GM19238 (cell line): ENCODE data around the gene DOCK3.
"Not testable (repeated sequence)": the region's sequence is repeated elsewhere in the genome, so short reads cannot be mapped to it uniquely, and the experiment has no call there.

ENCODE experiments used
- DNase-seq: peaks from one replicate; pipeline ENCODE4 v3.0.0; 2011; ENCODE audit warnings: low spot score; ENCODE audit not compliant: insufficient read length

The DOCK3 gene

GRCh38 chr3:50971487-50971924 lies 296.8 kb downstream of the DOCK3 start:
- DNase-seq = peak; percentile 37

GRCh38 chr3:50972029-50972428 lies 297.3 kb downstream of the DOCK3 start:
- no peak for DNase-seq

- not testable (repeated sequence) for DNase-seq
Measured at GRCh38 chr3:50978586-50978985, 303.9 kb downstream of the DOCK3 start.

- DNase-seq = no peak
Measured at GRCh38 chr3:50978991-50979667, 304.4 kb downstream of the DOCK3 start.

GRCh38 chr3:50982540-50983325 lies 308.0 kb downstream of the DOCK3 start:
- DNase-seq = no peak

- DNase-seq = no peak
Measured at GRCh38 chr3:50983887-50984286, 309.2 kb downstream of the DOCK3 start.

- DNase-seq = no peak
Measured at GRCh38 chr3:50985893-50986292, 311.2 kb downstream of the DOCK3 start.

- DNase-seq = no peak
Measured at GRCh38 chr3:50986726-50987125, 312.0 kb downstream of the DOCK3 start.

- DNase-seq = no peak
Measured at GRCh38 chr3:50994537-50994936, 319.8 kb downstream of the DOCK3 start.

- DNase-seq = no peak
Measured at GRCh38 chr3:50995085-50995824, 320.5 kb downstream of the DOCK3 start.

- no peak for DNase-seq
Measured at GRCh38 chr3:51002495-51002894, 327.8 kb downstream of the DOCK3 start.

- DNase-seq = no peak
Measured at GRCh38 chr3:51004235-51004634, 329.5 kb downstream of the DOCK3 start.

- no peak for DNase-seq
Measured at GRCh38 chr3:51024121-51024520, 349.4 kb downstream of the DOCK3 start.

- peak; percentile 2 for DNase-seq
Measured at GRCh38 chr3:51024765-51025632, 350.3 kb downstream of the DOCK3 start.

- no peak for DNase-seq
Measured at GRCh38 chr3:51031666-51032065, 356.9 kb downstream of the DOCK3 start.

GRCh38 chr3:51035630-51036029 lies 360.9 kb downstream of the DOCK3 start:
- DNase-seq = no peak

- DNase-seq = no peak
Measured at GRCh38 chr3:51044982-51045381, 370.3 kb downstream of the DOCK3 start.

- no peak for DNase-seq
Measured at GRCh38 chr3:51052562-51052961, 377.8 kb downstream of the DOCK3 start.

GRCh38 chr3:51057121-51057520 lies 382.4 kb downstream of the DOCK3 start:
- no peak for DNase-seq

- DNase-seq = no peak
Measured at GRCh38 chr3:51063053-51063452, 388.3 kb downstream of the DOCK3 start.

- DNase-seq = no peak
Measured at GRCh38 chr3:51075221-51075775, 400.6 kb downstream of the DOCK3 start.
